ENCODE results near the gene CATSPERE. TPM values are rescaled to one million over a fixed set of nuclear protein-coding genes. Genes with fewer than 3 reads are reported as not detected.

Gene CATSPERE
- total RNA-seq, 4 donors from 2014 or later, result 0.24 to 1.4 (median 1.0) TPM

DNA sequence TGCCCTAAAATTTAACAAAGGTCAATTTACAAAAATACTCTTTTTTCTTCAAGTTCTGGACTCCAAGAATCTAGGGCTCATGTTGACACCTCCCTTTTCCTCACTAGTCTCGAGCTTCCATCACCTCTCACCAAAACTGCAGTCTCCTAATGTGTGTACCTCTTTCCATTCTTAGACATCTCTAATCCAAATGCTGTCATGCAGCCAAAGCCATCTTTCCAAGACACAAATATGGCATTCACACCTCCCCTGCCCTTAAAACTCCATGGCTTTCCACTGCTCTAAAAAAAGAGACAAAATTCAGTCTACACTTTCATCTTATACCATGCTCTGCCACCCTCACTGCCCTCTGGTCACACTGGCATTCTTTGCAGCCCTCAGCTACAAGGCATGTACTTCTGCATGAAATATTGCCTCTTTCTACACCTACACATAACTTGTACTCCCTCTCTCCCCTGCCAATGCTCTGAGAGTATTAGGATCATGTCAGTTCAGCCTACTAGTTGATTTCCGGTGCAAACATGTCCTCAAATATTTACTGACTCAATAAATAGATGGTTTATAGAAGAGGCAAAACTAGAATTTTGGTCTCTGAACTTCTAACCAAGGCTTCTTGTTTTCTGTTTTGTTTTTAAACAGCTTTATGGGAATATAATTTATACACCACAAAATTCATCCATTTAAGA, 36.3 kb upstream of the CATSPERE start:
- DNase-seq (ENCODE audit: low spot score) (no peak), ATAC-seq (ENCODE audit: low FRiP score) (no peak)
- TF ChIP-seq, protein P1, sequence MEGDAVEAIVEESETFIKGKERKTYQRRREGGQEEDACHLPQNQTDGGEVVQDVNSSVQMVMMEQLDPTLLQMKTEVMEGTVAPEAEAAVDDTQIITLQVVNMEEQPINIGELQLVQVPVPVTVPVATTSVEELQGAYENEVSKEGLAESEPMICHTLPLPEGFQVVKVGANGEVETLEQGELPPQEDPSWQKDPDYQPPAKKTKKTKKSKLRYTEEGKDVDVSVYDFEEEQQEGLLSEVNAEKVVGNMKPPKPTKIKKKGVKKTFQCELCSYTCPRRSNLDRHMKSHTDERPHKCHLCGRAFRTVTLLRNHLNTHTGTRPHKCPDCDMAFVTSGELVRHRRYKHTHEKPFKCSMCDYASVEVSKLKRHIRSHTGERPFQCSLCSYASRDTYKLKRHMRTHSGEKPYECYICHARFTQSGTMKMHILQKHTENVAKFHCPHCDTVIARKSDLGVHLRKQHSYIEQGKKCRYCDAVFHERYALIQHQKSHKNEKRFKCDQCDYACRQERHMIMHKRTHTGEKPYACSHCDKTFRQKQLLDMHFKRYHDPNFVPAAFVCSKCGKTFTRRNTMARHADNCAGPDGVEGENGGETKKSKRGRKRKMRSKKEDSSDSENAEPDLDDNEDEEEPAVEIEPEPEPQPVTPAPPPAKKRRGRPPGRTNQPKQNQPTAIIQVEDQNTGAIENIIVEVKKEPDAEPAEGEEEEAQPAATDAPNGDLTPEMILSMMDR (IDR thresholded peaks at IDR 0.05), result no peak

DNA sequence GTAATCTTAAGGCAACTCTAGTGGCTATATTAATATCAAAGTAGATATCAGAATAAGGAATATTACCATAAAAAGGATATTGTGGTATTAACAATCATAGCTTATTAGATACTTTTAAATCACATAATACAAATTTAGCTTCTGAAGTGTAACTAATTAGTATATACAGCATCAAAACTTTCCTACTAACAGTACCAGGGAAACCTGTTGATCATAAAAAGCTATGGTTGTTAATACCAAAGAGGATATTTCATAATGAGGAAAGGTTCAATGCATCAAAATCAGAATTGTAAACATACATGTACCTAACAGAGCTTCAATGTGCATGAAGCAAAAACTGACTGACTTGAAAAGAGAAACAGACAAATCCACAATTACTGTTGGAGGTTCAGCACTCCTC, 33.4 kb upstream of the CATSPERE start:
- TF ChIP-seq, protein P1 (IDR thresholded peaks at IDR 0.05), result no peak
- ATAC-seq (ENCODE audit: low FRiP score) (no peak), DNase-seq (ENCODE audit: low spot score) (no peak)

DNA sequence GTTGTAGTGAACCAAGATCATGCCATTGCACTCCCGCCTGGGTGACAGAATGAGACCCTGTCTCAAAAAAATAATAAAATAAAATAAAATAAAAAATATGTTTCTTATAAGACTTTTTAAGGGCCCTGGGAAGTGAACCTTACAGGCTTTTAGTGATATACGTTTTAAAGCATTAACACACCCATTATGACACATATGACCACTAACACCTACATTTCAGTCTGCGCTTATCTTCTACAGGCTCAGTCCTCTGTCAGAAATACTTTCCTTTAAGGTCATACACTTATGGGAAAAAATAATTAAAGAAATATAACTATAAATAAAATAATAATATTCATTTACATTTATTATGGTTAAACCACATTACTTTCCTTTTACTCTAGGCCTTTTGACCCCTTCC, 31.3 kb upstream of the CATSPERE start:
- TF ChIP-seq, protein P1 (IDR thresholded peaks at IDR 0.05), result no peak
- DNase-seq (ENCODE audit: low spot score) (no peak), ATAC-seq (ENCODE audit: low FRiP score) (no peak)

DNA sequence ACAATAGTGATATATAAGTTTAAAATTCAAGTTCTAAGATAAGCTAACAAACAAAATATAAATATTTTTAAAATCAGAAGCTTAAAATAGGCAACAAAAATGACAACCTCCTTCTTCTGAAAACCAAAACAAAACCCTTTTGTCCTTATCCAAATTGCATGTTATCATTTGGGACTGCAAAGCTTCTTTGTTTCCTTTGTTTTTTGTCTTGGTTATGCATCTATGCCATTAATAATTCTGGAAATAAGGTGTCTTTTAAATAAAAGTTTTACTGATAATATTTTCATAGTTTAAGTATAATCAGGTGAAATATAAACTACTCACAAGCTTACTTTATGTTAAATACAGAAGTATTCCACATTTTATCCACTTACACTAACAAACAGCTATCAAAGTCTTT, 29.9 kb upstream of the CATSPERE start:
- TF ChIP-seq, protein P1 (IDR thresholded peaks at IDR 0.05), result no peak
- DNase-seq (ENCODE audit: low spot score) (no peak), ATAC-seq (ENCODE audit: low FRiP score) (no peak)

DNA sequence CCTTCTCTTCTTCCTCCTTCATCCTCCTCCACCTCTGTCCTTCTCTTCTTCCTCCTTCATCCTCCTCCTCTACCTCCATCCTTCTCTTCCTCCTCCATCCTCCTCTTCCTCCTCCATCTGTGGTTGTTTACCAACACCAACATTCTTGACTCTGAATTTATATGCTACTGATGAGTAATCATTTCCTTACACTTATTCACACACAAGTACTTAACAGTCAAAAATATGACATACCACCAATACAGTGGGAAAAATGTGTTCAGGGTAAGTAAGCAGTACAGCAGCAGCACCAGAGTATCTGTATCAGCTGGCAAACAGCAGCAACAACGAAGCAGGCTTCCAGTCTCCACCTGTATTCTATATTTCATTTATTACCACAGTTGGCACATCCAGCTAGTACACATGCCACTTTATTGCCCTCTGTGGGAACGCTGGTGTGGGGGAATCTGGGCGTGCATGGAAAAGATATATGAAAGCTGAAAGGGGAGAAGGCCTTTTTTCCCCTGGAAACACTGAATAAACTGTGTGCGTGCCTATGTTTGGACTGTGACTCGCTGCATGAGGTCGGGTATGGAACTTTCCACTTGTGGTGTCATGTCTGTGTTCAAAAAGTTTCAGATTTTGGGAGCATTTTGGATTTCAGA, 25.4 kb upstream of the CATSPERE start:
- TF ChIP-seq, protein P1 (IDR thresholded peaks at IDR 0.05), result no peak
- ATAC-seq (ENCODE audit: low FRiP score) (no peak), DNase-seq (ENCODE audit: low spot score) (no peak)

DNA sequence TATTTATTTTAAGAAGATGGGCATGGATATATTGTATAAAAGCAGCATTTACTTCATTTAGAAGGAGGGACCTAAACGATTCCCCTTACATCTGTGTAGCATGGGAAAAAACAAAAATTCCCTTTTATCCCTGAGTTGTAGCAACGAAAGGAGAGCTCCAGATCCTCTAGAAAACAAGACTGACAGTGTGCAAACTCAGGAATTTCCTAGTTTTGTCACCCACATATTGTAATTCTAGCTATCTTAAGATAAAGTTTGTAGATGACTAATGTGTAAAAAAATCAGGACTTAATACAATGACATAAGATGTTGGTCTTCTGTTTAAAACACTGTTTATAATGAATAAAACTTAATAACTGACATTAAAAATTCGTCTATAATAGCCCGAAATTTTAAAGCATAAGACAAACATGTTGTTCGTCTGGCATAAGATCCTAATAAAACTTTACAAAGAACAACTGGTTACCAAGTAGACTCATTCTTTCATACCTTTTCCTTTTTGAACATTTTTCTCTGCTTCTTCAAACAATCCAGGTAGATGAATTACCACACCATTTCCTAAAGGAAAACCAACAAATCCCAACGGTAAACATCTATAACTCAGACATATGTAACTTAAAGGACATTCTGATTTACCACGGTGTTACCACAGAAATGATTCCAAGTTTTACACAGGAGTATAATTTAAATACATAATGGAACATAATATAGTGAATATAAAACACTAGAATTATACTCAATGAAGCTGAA, 24.6 kb upstream of the CATSPERE start:
- TF ChIP-seq, protein P1 (IDR thresholded peaks at IDR 0.05), result no peak
- DNase-seq (ENCODE audit: low spot score) (no peak), ATAC-seq (ENCODE audit: low FRiP score) (no peak)
